Activated CD8-positive, alpha-beta memory T cell treated with anti-CD3 and anti-CD28 coated beads, Interleukin-2, amount 50 U/mL, for 4 hours (primary cell): ENCODE results near the gene SERPINA4.
"Not testable (repeated sequence)": the region's sequence is repeated elsewhere in the genome, so short reads cannot be mapped to it uniquely, and the experiment has no call there.

ENCODE experiments used
- DNase-seq: peaks from one replicate; pipeline ENCODE4 v3.0.0-alpha.2; 2020

SERPINA4 gene

DNA sequence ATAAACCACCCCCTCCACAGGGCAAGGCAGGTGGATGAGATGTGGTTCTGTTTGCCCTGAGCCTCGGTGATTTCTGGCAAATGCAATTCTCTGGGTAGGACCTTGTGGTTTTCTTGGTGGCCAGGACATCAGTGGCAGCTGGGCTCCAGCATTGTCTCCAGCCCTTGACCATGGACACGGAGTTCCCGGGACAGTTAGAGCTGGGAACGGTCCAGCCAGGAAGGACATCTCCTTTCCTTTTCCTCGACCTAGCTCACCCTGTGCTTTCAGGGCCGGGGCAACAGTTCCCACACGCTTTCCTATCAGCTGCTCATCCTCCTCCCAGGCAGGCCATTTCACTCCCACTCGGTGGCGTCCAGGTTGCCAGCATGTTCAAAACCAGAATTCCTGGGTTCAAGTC is 9.2 kb downstream of the SERPINA4 start:
- DNase-seq: no peak

DNA sequence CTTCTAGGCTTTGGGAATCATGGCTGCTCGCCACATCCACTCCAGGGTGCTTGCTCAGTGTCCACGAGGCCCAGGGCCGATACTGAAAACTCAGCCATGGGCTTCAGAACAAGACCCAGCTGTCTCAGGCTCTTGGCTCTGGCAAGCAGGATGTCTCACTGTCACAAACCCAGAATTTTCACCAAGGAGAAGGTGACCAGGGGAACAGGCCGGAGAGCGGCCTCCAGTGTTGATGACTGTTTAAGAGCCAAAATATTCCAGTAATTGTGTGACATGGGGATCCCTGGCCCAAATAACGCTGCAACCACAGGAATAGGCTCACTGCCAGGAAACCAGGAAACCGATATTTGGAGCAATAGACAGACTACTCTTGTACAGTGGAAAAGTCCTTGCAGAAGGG is 10.2 kb downstream of the SERPINA4 start:
- no peak for DNase-seq

DNA sequence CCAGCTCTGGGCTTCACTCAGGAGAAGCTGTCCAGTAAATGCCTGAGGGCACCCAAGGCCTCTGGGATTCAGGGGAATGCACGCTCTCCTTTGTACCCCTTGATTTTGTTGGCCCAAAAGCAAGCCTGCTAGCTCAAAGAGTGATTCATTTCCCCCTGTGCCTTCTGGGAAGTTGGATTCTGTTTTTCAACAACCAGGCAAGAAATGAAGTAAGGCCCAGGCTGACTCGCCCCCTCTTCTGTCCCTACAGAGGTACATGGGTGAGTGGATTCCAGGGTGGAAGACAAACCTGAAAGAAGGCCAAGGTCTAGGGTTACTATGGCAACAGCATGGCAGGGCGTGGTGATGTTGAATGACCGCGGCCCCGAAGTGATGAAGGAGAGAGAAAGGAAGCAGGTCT is 10.7 kb downstream of the SERPINA4 start:
- DNase-seq: no peak

DNA sequence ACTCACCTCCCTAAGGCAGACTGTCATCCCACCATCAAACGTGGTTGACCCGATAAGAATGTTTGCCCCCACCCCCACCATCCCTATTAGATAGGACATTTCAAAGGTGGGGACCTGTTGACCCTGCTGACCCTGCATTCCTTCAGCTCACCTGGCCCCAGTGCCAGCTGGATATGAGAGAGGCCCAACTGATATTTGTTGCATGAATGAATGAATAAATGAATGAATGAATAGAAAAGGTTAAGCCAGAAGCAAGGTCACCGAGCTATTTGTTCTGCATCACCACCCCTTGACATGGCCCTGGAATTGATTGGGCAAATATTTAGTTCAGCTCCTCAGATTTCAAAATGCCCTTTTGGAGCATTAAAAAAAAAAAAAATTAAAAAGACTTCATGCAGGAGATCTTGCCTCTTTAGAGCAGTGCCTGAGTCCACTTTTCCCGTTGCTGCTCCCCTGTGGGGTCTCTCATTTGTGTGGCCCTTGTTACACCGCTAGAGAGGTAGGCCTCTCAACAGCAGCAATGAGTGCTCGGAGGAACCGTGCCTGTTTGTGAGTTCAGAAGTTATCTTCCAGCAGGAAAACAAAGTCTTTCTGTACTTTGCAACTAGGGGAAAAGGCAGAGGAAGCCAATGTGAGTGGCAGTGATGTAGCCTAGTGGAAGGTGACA is 11.5 kb downstream of the SERPINA4 start:
- no peak for DNase-seq

DNA sequence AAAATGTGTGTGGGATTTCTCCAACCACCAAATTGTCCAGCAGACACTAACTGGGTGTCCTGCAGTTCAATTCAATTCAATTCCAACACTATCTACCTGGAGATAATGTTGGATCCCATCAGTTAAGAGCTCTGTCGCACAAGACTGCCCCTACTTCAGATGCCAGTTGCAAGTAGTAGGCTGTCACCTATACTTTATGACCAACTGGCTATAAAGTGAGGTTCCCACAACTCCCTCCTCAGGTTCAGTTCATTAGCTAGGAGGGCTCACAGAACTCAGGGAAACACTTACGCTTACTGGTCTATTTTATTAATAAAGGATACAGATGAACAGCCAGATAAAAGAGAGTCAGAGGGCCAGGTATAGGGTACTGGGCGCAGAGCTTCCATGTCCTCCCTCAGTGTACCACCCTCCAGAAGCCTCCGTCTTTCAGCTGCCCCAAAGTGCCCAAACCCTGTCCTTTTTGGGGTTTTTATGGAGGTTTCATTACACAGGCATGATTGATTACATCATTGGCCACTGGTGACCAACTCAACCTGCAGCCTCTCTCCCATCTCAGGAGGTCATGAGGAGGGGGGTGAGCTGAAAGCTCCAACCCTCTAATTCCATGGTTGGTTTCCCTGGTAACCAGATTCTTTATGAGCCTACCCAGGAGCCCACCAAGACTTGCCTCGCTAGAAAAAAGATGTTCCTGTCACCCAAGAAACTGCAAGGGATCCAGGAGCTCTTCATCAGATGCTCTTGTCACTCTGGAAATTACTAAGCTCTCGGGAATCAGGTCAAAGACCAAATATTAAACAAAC is 12.4 kb downstream of the SERPINA4 start:
- no peak for DNase-seq

DNA sequence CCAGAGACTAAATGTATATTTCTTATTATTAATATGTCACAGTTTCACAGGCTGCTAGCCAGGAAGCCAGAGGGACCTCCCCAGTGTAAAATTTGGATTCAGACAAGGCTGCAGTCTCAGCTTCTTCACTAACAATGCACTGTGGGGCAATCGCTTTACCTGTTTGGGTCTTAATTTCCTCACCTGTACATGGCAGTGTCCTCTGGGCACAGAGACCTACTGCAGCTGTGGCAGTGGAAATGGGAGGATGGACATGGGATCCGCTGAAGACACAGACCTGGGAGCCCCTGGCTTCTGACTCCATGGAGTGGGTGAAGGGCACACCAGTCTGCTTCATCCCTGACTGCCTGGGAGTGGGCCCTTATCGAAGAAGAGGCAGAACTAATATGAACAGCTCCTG is 13.1 kb downstream of the SERPINA4 start:
- DNase-seq: no peak

DNA sequence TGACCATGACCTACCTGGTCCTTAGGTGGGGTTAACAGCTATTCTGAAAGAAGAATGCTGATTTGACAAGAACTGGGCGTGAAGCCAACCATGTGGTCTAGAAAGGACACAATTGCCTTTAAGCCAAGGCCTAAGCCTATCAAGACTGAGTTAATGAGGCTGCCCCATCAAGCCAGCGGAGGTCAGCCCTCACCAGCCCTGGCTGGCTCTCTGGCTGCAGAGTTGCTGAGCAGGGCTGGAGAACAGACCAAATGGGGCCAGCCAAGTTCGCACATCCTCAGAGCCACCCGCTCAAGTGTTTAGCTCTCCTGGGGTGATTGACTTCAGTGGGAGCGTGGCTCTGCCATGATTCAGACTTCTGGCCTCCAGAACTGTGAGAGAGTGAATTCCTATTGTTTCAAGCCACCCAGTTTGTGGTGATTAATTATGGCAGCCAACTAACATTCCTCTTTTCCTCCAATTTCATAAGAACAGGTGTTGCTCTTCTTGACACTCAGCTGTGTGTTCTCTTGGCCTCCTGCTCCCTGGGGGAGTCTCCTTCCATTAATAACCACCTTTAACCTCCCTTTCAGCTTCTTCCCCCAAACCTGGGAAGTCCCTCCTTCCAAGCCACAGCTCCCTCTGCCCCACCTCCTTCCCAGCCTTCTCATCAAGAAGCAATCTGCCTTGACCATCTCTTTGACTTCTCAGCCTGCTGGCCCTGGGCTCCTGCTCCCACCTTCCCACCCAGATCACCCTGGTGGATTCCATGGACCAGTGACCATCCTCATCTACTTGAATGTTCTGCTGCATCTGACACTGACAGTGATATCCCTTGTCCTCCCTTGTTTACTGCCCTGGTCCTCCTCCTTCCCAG is 14.7 kb downstream of the SERPINA4 start:
- no peak for DNase-seq

DNA sequence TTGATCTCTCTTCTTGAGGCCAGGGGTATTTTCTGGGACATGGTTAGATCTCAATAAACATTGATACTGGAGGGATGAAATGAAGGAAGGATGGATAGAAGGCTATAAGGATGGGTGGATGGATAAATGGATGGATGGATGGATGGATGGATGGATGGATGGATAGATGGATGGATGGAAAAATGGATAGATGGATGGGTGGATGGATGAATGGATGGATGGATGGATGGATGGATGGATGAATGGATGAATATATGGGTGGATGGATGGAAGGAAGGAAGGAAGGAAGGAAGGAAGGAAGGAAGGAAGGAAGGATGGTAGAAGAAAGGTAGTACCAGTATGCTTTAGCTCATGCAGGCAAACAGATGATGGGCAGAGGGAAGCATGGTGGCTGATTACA is 16.2 kb downstream of the SERPINA4 start:
- DNase-seq: not testable (repeated sequence)

DNA sequence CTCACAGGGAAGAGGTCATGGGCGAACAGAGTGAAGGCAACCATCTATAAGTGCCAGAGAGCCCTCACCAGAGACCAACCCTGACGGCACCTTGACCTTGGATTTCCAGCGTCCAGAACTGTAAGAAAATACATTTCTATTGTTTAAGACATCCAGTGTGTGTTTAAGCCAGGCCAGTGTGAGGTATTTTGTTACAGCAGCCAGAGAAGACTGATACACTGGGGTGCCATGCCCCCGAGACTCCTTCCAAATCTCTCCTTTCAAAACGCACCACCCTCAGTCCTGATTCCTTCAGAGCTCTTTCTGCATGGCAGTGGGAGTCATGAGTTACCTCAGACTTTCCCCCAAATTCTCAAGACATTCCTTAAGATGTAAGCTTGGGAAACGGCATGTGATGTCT is 17.5 kb downstream of the SERPINA4 start:
- no peak for DNase-seq

DNA sequence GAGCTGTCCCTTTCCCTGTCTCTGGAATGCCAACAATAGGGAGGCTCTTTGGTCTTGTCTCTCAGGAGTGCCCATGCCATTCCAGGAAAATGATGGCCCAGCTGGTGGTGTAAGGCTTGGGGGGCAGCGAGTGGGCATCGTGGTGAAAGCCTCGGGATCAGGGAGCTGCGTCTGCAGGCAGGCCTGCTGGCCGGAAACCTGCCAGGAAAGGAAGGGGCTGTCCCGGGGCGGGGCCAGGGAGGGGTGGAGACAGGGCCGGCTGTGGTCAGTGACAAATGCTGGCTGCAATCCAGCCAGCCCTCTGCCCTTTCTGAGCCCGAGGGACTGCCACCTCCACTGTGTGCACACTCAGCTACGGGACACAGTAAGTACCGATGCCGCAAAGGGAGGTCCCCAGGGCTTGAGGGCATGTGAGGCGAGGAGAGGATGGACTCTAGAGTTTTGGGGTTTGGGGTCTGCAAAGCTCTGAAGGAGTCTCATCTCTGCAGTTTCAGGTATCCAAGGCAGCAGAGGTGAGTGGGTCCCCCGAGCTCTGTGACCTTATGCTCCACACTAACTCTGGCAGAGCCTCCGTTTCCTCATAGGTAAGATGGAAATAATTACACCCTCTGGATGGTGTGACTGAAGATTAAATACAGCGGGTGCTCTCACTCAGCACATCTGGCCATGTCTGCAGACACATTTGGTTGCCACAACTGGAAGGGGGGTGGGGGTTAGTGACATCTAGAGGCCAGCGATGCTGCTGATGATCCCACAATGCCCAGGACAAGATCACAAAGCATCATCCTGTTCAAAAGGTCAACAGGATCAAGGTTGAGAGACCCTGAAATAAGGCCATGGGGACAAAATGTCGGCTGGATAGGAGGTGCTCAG is 20.1 kb downstream of the SERPINA4 start, which contains the start of gene SERPINA5:
SERPINA5 (plus strand) TSS at position 300 of the 873 bp plus-strand sequence. CDS start 5,937 bp downstream, outside the sequence.
- DNase-seq: no peak

DNA sequence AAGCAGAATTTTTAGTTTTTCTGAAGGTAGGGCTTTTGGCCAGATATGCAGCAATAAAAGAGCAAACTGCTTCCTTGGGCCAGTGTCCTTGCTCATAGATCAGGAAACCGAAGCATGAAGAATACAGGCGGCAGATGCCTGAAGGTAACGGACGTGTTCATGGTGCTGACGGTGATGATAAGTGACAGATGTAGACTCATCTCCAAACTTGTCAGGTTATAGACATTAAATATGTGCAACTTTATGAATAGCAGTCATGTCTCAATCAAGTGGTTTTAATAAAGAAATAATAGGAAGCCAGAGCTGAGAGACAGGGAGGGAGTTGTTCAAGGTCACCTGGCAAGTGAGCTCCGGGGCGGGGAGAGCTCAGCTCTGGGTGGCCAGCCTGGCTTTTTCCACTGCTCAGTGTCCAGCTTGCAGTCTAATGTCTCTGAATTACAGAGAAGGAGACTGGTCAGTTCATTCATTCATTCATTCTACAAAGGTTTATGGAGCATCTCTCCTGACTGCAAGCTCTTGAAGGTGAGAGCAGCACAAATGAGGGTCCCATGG is 21.0 kb downstream of the SERPINA4 start:
- DNase-seq: no peak

DNA sequence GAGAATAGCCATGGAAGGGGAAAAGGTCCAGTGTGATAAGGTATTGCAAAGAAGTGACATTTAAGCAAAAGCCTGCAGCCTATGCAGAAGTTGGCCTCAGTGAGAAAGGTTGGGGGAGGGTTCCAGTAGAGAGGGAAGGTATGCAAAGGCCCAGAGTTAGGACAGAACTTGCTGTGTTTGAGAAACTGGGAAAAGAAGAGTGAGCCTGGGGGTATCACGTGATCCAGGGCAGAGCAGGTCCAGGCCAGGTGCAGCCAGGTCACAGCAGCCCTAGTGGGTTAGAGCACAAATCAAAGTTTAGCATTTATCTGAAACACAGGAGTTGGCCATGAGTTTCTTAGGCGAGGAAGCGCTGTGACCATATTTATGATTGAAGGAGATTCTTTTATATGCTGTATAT is 21.6 kb downstream of the SERPINA4 start:
- no peak for DNase-seq

DNA sequence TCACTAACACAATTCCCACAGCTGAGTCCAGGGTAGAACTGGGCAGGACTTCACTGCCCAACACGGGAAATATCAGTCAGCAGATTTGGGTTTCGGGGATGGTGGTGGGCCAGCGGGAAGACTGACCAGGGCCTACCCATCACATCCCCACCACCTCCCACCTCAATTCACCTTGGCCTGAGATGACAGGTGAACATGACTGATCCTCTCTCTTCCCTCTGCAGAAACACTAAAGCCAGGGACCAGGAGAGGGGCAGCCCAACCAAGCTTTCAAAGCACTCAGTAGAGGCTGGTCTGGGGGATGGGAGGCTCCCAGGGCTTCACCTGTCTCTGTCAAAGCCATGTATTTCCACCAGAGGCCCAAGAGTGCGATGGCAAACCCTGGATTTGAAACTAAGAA is 22.3 kb downstream of the SERPINA4 start:
- DNase-seq: no peak

DNA sequence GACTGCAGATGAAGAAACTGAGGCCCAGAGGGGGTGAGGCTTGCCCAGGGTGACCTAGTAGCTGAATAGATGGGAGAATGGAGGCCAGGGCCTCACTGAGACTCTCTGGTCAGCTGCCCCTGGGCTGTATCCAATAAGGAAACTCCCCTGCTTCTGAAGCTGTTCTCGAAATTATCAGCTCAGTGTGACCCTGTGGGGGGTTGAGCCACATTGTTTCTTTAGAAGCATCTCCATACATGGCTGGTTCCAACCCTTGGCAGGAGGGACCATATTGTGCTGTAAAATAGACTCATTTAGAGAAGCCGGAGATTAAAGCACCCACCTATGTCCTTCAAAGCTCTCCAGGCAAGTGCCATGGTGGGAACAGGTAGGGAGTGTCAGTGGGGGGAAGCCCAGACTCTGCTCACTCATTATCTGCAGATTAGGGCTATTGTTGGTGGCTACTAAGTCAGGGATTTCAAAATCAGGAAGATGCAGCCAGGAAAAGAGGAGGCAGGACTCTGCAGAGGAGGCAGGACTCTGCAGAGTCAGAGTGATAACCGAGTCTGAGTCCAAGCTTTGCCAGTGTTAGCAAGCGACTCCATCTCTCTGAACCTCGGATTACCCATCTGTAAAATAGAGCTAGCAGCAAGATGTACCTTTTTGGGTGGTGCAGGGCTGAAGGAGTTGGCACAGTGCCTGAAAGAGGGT is 23.5 kb downstream of the SERPINA4 start:
- DNase-seq: no peak

DNA sequence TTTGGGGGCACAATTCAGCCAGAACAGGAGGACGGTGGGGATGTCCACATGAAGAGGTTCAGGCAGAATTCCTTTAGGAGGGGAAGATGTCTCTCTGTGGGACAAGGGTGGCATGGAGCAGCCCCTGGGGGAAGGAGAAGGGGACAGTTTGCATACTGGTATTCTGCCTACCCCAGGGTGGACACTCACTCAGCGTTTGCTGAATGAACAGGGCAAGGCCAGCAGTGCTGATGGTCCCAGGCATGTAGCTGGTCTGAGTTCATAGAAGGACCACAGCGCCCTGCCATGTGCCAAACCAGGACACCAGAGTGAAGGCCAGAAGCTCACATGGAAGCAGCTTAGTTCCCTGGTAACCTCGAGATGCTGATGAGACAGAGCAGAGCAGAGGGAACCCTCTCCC is 25.4 kb downstream of the SERPINA4 start:
- DNase-seq: no peak

DNA sequence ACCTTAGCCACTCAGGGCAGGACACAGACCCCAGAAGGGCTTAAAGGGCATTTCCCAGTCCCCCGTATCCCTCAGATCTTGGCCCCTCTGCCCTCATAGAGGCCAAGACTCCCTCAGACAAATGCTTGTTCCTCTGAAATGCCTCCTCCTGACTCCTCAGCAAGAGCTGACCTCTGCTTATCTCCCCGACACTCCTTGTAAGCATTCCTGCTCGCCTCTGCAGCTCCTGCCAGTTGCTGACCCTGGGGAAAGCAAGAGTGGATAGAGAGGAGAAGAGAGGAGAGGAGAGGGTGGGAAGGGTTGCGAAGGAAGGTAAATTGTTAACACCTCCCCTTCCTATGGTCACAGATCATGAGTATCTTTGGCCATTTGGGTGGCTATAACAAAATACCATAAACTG is 27.1 kb downstream of the SERPINA4 start:
- no peak for DNase-seq

DNA sequence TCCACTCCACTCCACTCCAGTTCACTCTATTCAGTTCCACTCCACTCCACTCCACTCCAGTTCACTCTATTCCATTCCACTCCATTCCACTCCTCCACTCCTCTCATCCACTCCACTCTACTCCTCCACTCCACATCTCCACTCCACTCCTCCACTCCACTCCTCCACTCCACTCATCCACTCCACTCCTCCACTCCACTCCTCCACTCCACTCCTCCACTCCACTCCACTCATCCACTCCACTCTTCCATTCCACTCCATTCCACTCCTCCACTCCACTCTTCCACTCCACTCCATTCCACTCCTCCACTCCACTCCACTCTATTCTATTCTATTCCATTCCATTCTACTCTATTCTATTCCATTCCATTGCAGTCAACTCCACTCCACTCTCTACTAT is 29.8 kb downstream of the SERPINA4 start:
- no peak for DNase-seq

DNA sequence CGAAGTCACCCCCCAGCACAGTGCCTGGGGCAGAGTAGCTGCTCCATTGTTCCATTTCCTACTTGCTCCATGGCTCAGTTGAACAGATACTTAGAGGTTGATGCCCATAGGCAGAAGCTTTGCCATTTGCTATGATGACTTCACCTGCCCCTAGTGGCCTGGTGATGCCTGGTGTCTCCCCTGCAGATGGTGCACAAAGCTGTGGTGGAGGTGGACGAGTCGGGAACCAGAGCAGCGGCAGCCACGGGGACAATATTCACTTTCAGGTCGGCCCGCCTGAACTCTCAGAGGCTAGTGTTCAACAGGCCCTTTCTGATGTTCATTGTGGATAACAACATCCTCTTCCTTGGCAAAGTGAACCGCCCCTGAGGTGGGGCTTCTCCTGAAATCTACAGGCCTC is 30.6 kb downstream of the SERPINA4 start:
- no peak for DNase-seq

DNA sequence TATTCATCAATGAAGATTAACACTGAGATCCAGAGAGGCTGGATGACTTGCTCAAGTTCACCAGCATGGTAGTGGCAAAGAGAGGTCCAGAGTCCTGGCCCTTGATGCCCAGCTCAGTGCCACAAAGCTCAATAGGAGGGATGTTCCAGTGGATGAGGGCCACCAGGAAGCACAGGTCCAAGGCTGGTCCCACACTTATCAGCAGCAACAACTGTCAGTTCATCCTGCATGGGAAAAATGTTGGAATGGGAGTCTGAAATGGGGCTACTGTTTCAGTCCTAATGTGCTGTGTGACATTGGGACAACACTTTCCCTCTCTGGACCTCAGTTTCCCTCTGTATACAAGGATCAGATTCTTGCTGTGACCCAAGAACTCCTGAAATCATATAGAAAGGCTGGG is 31.2 kb downstream of the SERPINA4 start:
- no peak for DNase-seq

DNA sequence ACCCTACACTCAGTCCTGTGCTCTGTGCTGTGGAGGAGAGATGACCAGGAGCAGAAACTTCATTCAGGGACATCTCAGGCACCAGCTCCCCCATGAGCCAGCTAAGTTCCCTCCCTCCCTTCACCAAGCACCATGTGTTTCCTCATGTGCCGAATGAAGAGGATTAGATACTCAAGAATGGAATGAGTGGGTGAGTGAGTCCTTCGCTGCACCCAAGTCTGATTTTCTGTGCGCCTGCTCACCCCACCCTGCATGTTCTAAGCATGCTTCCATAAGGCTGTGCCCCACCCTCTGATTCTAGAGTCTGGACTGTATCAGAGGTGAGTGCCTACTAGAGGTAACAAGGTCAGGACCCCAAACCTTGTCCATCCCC is 32.1 kb downstream of the SERPINA4 start:
- no peak for DNase-seq

DNA sequence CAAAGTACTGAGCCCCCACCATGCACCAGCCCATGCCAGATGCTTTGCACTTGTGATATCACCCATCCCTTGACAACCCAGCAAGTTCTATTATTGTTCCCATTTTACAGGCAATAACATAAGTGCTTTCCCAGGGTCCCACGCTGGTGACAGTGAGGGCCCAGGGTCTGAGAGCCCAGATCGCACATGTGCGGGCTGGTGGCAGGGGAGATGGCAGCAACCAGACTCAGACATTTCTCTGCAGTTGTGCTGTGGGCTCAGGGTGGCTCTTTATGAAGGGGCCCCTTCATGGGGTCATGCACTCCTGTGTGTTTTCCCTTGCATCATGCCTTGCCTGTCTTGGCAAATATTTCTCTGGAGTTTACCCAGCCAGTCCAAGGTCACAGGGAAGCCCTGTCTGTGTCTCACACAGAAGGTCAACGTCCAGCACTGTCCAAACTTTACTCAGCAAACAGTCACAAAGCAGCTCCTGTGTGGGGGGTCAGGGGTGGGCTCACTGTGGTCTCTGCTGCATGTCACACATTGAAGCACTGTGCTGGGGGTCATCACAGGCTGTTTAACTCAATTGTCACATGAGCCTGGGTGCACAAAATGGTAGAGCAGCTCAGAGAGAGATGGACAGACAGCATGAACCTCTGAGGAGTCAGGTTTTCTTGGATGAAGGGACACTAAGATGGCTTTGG is 32.6 kb downstream of the SERPINA4 start:
- no peak for DNase-seq
